RWPE1 (cell line): ENCODE results near the gene CD93.
A peak's percentile ranks its signal among the peaks of the same experiment; 100 is the strongest.

Experiments
- CTCF ChIA-PET: fragments of 350-600 bp; sonication (Branson Sonifier 250); formaldehyde crosslinking; extraction: SDS; loops from one replicate; lab custom pipeline; 2021; lab: Yijun Ruan, JAX
- POLR2A ChIA-PET: fragments of 400-600 bp; formaldehyde crosslinking; extraction: SDS; loops from one replicate; lab custom pipeline; 2020; ENCODE audit warnings: antibody characterized with exemption; ENCODE audit not compliant: low non-redundant PET; lab: Yijun Ruan, JAX
- DNase-seq: peaks from one replicate; pipeline ENCODE4 v3.0.0; 2012; ENCODE audit warnings: low spot score
- H3K27ac ChIP-seq: fragments of 450-650 bp; 2 replicates; pipeline ENCODE4 v1.5.1; 2017
- CTCF ChIP-seq: fragments of 450-650 bp; conservative IDR thresholded peaks from 2 replicates; pipeline ENCODE4 v1.5.1; 2017; ENCODE audit warnings: low read depth, mild to moderate bottlenecking

The CD93 gene

GRCh38 chr20:23047738-23048214 lies 38.3 kb downstream of the CD93 start:
- peak; percentile 28 for TF ChIP-seq CTCF
- ChIA-PET CTCF (interaction anchor here (0.6 to 3.9 kb wide), 6 partner anchors 15 to 357 kb away, joined by 3 to 17 read pairs (median 4); no protein-coding TSS in a partner anchor), POLR2A (no interaction called here)
- peak; percentile 39 for DNase-seq
- peak overlapping the region; percentile 93 for H3K27ac ChIP-seq

DNA sequence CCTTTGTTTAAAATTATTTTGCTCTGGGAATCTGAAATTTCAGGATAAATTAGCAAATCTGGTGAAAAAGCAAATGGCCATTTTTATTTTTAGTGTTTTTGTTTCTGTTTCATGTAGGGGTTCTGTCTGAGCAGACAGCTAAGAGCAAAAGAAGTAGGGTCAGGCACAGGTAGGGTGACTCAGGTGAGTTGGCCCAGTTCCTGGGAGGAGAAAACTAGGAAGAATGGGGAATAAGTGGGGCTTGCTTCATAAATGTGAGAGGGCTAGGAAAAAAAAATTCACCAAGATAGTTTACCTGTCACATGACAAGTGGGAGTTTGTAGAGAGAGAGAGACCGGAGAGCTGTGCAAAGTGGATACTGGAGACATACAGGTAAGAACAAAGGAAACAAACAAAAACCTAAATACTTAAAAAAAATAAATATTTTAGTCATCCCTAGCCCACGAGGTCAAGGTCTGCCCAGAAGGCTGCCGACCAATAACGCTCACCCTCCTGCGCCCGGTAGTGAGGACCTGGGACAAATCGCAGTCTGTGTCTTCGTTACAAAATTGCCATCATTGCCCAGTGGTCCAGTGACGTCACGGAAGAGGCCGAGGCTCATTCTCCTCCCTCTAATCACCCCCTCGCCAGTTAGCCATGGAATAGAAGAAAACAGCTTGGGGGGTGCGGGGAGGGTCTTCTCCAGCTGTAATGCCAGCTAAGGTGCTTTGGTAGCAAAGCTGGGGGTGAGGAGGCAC lies 39.0 kb downstream of the CD93 start:
- ChIA-PET POLR2A (interaction anchor here (0.7 kb wide), 1 partner anchor 164 kb away, joined by 3 read pairs; no protein-coding TSS in a partner anchor), CTCF (interaction anchor here (0.6 to 2.1 kb wide), 6 partner anchors 19 to 664 kb away, joined by 3 to 9 read pairs (median 4); no protein-coding TSS in a partner anchor)
- peak overlapping the region; percentile 93 for H3K27ac ChIP-seq
- peak; percentile 64 for DNase-seq
- TF ChIP-seq CTCF = no peak

DNA sequence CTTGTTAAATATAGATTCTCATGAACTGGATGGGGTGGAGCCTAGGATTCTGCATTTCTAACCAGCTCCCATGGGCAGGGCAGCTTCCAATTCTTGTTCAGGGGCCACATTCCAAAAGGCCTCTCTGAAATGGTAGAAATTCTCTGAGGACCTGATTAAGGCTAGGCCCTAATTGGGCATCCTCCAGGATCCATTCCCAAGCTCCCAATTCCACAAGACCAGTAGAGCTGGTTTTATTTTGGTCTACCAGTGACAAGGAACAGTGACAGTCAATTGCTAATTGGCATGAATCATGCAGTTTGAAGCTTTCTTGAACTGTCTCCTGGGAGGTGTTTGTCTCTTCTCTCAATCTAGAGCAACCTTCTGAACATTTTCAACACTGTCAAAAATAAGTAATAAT lies 39.7 kb downstream of the CD93 start:
- no peak for TF ChIP-seq CTCF
- CTCF ChIA-PET = interaction anchor here (0.6 to 2.1 kb wide), 6 partner anchors 119 to 663 kb away, joined by 3 to 9 read pairs (median 4); no protein-coding TSS in a partner anchor
- H3K27ac ChIP-seq = no peak overlapping the region
- no peak for DNase-seq
- POLR2A ChIA-PET = interaction anchor here (0.7 kb wide), 1 partner anchor 165 kb away, joined by 3 read pairs; no protein-coding TSS in a partner anchor

DNA sequence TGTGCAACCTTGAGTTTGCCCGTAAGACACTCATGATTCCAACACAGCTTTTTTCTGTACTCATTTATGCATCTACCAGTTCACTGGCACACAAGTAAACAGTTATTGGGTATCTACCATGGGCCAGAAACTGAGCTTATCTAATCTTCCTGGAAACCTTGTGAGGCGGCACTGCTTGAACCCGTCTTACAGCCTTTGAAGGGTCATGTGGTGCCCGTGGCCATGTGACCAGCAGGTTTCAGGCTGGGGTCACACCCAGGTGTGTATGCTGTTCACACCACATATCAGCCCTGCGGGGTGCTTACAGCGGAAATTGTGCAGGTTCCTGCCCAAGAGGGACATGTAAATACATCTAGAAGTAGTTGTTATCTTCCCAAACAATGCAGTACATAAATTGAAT lies 42.7 kb downstream of the CD93 start:
- ChIA-PET CTCF (no interaction called here), POLR2A (no interaction called here)
- no peak overlapping the region for H3K27ac ChIP-seq
- DNase-seq = no peak
- no peak for TF ChIP-seq CTCF

GRCh38 chr20:23042270-23042669 lies 43.9 kb downstream of the CD93 start:
- POLR2A ChIA-PET = no interaction called here
- no peak for DNase-seq
- TF ChIP-seq CTCF = no peak
- no peak overlapping the region for H3K27ac ChIP-seq
- CTCF ChIA-PET = interaction anchor here (0.6 kb wide), 1 partner anchor 71 kb away, joined by 3 read pairs; no protein-coding TSS in a partner anchor

GRCh38 chr20:23039885-23040508 lies 46.1 kb downstream of the CD93 start:
- no peak overlapping the region for H3K27ac ChIP-seq
- no peak for TF ChIP-seq CTCF
- CTCF ChIA-PET = no interaction called here
- POLR2A ChIA-PET = no interaction called here
- peak; percentile 30 for DNase-seq
